ENCODE data around the gene UNCX. TPM values are rescaled to one million over a fixed set of nuclear protein-coding genes. Genes with fewer than 3 reads are reported as not detected.

UNCX gene
- total and polyA plus RNA-seq, 2 of the 4 experiments (the other 2 are of a cell fraction), result not detected

DNA sequence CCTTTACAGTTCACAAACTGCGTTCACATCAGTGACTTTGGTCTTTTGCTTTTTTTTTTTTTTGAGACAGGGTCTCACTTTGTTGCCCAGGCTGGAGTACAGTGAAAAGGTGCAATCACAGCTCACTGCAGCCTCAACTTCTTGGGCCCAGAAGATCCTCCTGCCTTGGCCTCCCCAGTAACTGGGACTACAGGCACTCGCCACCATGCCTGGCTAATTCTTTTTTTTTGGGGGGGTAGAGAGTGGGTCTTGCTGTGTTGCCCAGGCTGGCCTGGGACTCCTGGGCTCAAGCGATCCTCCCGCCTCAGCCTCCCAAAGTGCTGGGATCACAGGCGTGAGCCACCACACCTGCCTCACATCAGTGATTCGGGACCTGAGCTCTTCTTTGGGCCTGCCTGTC lies 35.7 kb upstream of the UNCX start:
- no peak overlapping the region for H2AK9ac ChIP-seq (replicated peaks; ENCODE audit: low read depth, low read length, poor library complexity)
- ChIA-PET CTCF (no interaction called here), POLR2A (ENCODE audit: unreplicated experiment) (no interaction called here)
- no CpG with 5 or more reads among the region's 6 CpGs for WGBS, 2 experiments (ENCODE audit: extremely low coverage in 2 of 2, insufficient read length in 1 of 2)
- H3K9ac ChIP-seq (ENCODE audit: low read depth, low read length), result no peak overlapping the region
- H4K8ac ChIP-seq (ENCODE audit: low read depth in 2 of 2, low read length in 2 of 2), result no peak overlapping the region
- H2AFZ ChIP-seq (replicated peaks; ENCODE audit: low read length, poor library complexity), result no peak overlapping the region
- BruUV-seq (replicated peaks), result no TSS peak
- no peak overlapping the region; the same call in 2 of the 3 replicates for H2BK15ac ChIP-seq (ENCODE audit: low read depth, low read length)
- no peaks in the 10 kb centered on the region for H3K36me3 ChIP-seq (ENCODE audit: control insufficient read depth, insufficient read depth, low read length)
- DNase-seq, result no peak
- no peak overlapping the region for H3K27ac ChIP-seq (ENCODE audit: insufficient read depth, low read length)
- no peaks in the 10 kb centered on the region for H3K9me1 ChIP-seq (ENCODE audit: insufficient read depth, low read length)
- no peak overlapping the region for H4K91ac ChIP-seq (ENCODE audit: insufficient read depth, low read depth, low read length)
- peaks cover 9% of the 10 kb centered on the region for H3K4me1 ChIP-seq (ENCODE audit: control insufficient read depth, insufficient read depth, low read length)
- dilution Hi-C loops (cut with HindIII; ENCODE audit: low sequenced_read_pairs, unreplicated experiment), result no loop called here
- H3K56ac ChIP-seq (ENCODE audit: extremely low read depth, insufficient read depth, low read length), result no peak overlapping the region
- H4K20me1 ChIP-seq (ENCODE audit: insufficient read depth, low read length), result peaks cover 3% of the 10 kb centered on the region; the same call in 1 of the 2 replicates
- H3K27me3 ChIP-seq (ENCODE audit: control insufficient read depth, insufficient read depth, low read length), result peaks cover 20% of the 10 kb centered on the region
- H3K4ac ChIP-seq (ENCODE audit: low read depth, low read length), result no peak overlapping the region
- no peak overlapping the region for H2BK20ac ChIP-seq (ENCODE audit: low read depth, low read length)
- H2BK5ac ChIP-seq (ENCODE audit: low read depth, low read length, poor library complexity, severe bottlenecking), result no peak overlapping the region
- no peaks in the 10 kb centered on the region for H3K79me1 ChIP-seq (ENCODE audit: low read depth in 1 of 2, low read length in 2 of 2)
- no peak overlapping the region for H3K23ac ChIP-seq (ENCODE audit: low read depth, low read length)
- TF ChIP-seq MAZ (IDR thresholded peaks at IDR 0.05; ENCODE audit: borderline replicate concordance, low read depth, low read length) (no peak), CEBPB (IDR thresholded peaks at IDR 0.05; ENCODE audit: low read depth, low read length) (no peak), CHD1 (IDR thresholded peaks at IDR 0.05; ENCODE audit: low read depth, low read length) (no peak), SMC3 (IDR thresholded peaks at IDR 0.05; ENCODE audit: low read depth, low read length) (no peak), RCOR1 (IDR thresholded peaks at IDR 0.05; ENCODE audit: insufficient replicate concordance, low read length) (no peak), POLR2A (IDR thresholded peaks at IDR 0.05; ENCODE audit: low read depth, low read length) (no peak)
- TF ChIP-seq, protein P1, sequence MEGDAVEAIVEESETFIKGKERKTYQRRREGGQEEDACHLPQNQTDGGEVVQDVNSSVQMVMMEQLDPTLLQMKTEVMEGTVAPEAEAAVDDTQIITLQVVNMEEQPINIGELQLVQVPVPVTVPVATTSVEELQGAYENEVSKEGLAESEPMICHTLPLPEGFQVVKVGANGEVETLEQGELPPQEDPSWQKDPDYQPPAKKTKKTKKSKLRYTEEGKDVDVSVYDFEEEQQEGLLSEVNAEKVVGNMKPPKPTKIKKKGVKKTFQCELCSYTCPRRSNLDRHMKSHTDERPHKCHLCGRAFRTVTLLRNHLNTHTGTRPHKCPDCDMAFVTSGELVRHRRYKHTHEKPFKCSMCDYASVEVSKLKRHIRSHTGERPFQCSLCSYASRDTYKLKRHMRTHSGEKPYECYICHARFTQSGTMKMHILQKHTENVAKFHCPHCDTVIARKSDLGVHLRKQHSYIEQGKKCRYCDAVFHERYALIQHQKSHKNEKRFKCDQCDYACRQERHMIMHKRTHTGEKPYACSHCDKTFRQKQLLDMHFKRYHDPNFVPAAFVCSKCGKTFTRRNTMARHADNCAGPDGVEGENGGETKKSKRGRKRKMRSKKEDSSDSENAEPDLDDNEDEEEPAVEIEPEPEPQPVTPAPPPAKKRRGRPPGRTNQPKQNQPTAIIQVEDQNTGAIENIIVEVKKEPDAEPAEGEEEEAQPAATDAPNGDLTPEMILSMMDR (conservative IDR thresholded peaks at IDR 0.05; ENCODE audit: low read depth, low read length), result no peak
- no peak for ATAC-seq (ENCODE audit: low read depth)
- in situ Hi-C loops (cut with MboI; ENCODE audit: low sequenced_read_pairs), result no loop called here
- no peak overlapping the region for H3K4me3 ChIP-seq (ENCODE audit: insufficient read depth, low read depth, low read length)
- H2BK120ac ChIP-seq (ENCODE audit: low read depth, low read length), result no peak overlapping the region
- H3K4me2 ChIP-seq (ENCODE audit: low read depth, low read length), result no peak overlapping the region
- H3K14ac ChIP-seq (replicated peaks; ENCODE audit: low read depth, low read length), result no peak overlapping the region
- intact Hi-C loops (cut with micrococcal nuclease), result no loop called here
- H3K9me3 ChIP-seq (ENCODE audit: control insufficient read depth, insufficient read depth, low read length), result no peaks in the 10 kb centered on the region
- H4K5ac ChIP-seq (ENCODE audit: low read depth, low read length), result no peak overlapping the region
- H2AK5ac ChIP-seq (ENCODE audit: low read depth, low read length), result peak overlapping the region; percentile 20; the same call in 1 of the 2 replicates
- no peak overlapping the region; the same call in 1 of the 2 replicates for H3K18ac ChIP-seq (ENCODE audit: low read depth, low read length)

All from IMR-90 (cell line).